HG02870 (cell line): ENCODE results near the gene PLA2G1B.
"Not testable (repeated sequence)": the region's sequence is repeated elsewhere in the genome, so short reads cannot be mapped to it uniquely, and the experiment has no call there.

Experiments used
- ATAC-seq: cut with Tn5 transposase; IDR thresholded peaks from one replicate; pipeline ENCODE4 v1.9.1; 2021; ENCODE audit warnings: mild to moderate bottlenecking, moderate library complexity; ENCODE audit not compliant: unreplicated experiment

Gene PLA2G1B

DNA sequence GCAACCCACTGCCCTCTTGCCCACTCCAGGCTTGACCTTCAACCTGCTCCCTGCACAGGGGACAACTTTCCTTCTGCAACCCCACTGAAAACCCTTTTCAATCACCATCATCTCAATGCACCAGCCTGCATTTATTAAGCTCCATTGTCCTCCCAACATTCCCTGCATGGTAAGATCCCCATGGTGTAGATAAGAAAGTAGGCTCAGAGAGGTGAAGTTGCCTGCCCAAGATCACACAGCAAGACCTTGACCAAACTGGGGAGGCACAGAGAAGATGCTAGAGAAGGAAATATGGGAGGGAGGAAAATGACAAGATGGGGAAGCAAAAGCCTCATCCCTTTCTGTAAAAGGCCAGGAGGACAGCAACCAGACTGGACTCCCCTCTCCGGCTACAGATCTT is 31.5 kb upstream of the PLA2G1B start:
- ATAC-seq, result no peak

- ATAC-seq, result no peak
Observed at GRCh38 chr12:120358412-120359100, 31.0 kb upstream of the PLA2G1B start.

DNA sequence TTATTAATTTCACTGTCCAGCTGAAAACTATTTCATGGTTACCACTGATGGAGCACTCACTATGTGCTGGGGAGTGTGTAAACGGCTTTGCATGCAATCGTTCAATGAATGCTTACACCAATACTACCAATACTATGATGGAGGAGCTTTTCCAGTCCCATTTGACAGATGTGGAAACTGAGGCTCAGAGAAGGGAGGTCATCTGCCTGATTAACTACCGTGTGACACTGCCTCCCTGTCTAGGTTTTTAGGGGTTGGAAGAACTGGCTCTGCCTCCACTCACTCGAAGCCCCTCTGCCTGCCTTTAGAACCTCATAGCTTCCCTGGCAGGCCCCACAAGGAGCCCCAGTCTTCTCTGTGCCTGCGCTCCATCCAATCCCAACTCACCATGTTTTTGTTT is 29.5 kb upstream of the PLA2G1B start:
- ATAC-seq, result no peak

DNA sequence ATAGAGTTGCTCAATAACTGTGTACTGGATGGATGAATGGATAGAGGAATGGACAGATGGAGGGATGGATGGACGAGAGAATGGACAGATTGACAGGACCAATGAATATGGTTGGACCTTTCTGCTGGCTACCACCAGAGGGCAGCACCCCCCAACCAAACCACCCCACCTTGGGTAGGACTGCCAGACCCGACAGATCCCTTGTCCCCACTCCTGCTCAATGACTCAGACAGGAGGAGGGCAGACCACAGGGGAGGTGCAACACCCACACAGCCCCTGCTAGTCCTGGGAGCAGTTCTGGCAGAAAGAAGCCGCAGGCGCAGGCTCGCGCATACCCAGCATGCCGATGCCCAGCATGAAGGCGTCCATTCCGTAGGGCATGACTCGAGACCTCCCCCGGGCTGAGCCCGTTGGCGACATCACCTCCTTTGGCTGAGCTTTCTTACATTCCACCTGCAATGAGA is 29.0 kb upstream of the PLA2G1B start:
- no peak for ATAC-seq

GRCh38 chr12:120353556-120354317 is 26.2 kb upstream of the PLA2G1B start:
- no peak for ATAC-seq

DNA sequence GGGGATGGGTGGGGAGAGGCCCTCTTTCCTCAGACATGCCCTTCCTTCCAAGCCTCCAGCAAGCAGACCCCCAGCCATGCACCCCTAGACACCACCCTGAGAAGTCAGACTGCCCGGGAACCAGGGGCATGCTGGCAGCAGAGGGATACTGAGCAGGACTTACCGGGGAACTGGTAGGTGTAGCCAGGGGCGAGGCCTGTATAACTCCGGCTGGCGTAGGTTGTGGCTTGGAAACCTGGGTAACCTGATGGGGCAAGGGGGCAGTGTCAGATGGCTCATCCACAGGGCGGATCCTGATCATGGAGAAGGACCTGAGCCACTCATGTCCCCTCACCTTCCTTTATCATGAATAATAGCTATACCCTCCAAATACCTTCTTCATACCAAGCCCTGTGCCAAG is 25.6 kb upstream of the PLA2G1B start:
- no peak for ATAC-seq

DNA sequence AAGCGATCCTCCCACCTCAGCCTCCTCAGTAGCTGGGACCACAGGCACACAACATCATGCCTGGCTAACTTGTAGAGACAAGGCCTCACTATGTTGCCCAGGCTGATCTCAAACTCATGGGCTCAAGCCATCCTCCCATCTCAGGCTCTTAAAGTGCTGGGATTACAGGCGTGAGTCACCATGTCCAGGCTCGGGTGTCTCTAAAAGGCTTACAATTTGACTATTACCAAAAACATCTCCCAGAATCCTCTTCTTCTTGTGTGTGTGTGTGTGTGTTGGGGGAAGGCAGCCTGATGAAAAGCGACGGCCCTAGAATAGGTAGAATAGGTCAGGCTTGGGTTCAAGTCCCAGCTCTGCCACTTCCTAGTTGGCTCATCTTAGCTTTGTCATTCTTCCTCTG is 24.5 kb upstream of the PLA2G1B start:
- ATAC-seq, result no peak

- no peak for ATAC-seq
Observed at GRCh38 chr12:120350576-120351350, 23.2 kb upstream of the PLA2G1B start.

DNA sequence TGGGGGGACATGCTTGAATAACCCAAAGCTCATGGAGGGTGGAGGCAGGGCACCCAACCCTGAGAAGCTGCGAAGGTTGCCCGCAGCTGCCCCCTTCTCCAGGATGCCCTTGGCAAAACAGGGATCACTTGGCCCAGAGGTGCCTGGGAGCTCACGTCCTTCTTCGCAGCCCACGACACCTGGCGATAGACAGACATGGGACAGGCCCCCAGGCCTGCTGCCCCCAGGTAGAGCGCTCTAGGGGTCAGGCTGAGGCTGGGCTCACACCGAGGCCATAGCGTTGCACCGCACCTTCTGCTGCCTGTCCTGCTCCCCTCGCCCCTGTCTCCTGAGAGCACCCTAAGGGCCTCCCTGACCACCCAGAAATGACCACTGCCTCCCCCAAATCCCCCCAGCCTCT is 20.2 kb upstream of the PLA2G1B start:
- no peak for ATAC-seq

GRCh38 chr12:120346681-120347080 is 19.1 kb upstream of the PLA2G1B start:
- no peak for ATAC-seq

GRCh38 chr12:120346031-120346430 is 18.5 kb upstream of the PLA2G1B start:
- ATAC-seq, result no peak

DNA sequence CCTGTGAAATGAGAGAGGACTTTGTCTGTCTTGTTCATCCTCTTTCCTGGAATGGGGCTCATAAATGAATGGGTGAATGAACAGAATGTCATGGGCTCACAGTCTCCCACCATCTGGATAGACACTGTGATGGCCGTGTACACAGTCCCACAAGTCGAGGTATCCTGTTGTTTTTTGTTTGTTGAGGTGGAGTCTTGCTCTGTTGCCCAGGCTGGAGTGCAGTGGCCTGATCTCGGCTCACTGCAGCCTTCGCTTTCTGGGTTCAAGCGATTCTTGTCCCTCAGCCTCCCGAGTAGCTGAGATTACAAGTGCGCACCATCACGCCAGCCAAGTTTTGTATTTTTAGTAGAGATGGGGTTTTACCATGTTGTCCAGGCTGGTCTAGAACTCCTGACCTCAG is 16.1 kb upstream of the PLA2G1B start:
- no peak for ATAC-seq

DNA sequence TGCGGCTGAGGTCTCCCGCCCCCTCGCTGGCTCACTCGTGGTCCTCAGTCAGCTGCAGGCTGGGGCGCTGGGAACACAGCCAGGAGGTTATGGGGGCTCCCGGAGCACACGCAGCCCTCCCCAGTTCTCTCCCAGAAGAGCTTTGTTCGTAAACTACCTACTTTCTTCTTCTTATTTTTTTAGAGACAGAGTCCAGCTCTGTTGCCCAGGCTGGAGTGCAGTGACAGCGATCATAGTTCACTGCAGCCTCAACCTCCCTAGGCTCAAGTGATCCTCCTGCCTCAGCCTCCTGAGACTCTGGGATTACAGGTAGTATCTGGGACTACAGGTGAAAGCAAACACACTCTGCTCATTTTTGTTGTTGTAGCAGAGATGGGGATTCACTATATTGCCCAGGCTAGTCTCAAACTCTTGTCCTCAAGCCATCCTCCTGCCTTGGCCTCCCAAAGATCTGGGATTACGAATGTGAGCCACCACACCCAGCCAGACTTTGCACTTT is 15.5 kb upstream of the PLA2G1B start:
- no peak for ATAC-seq

DNA sequence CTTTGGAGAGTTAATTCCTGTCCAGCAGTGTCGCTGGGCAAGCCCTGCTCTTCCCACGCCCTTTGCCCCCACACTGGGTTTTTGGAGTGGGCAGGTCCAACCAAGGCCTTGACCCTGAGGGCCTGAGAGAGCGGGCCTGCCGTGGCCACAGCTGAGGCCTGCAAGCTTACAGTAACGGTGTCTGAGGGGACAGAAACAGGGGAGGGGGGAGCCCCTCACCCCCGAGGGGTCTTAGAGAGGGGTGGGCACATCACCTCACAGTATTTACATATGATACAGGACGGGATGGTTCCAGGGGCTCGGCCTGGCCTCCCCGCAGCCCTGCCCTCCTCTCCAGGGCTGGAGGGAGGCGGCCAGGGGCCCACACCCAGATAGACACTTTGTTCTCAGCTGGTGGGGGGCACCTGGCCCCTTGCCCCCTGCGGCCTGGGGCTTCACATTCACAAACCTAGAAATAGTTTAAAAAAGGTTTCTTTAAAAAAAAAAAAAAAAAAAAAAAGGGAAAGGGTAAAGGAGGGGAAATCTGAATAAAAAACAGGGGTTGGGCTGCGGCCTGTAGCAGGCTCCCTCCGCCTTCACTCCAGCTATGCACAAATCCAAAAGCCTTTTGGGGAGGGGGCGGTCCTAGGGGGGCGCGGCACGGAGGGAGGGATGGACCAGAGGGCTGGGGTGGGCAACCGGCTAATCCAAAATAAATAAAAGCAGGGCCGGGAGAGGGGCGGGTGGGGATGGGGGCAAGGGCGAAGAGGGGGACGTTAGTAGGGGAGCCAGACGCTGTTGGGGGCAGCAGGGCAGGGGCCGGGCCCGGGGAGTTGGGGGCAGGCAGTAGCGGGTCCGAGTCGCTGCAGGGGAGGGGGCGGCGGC is 14.8 kb upstream of the PLA2G1B start:
- ATAC-seq, result no peak

DNA sequence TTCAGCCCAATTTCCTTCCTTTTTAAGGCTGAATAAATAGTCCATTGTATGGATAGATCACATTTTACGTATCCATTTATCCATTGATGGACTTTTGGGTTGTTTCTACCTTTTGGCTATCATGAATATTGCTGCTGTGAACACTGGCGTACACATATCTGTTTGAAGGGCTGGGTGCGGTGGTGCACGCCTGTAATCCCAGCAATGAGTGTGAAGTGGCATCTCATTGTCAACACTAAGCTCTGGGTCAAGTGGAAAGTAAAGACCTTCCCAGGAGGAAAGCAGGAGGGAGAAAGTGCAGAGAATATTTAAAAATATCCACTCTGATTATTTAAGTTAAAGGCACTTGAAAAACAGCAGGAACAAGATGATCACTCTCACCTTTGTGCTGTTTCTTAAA is 11.7 kb upstream of the PLA2G1B start:
- ATAC-seq, result no peak

- ATAC-seq, result no peak
Observed at GRCh38 chr12:120337730-120338129, 10.2 kb upstream of the PLA2G1B start.

- not testable (repeated sequence) for ATAC-seq
Observed at GRCh38 chr12:120336392-120336791, 8.8 kb upstream of the PLA2G1B start.

GRCh38 chr12:120335447-120335846 is 7.9 kb upstream of the PLA2G1B start:
- ATAC-seq, result not testable (repeated sequence)

DNA sequence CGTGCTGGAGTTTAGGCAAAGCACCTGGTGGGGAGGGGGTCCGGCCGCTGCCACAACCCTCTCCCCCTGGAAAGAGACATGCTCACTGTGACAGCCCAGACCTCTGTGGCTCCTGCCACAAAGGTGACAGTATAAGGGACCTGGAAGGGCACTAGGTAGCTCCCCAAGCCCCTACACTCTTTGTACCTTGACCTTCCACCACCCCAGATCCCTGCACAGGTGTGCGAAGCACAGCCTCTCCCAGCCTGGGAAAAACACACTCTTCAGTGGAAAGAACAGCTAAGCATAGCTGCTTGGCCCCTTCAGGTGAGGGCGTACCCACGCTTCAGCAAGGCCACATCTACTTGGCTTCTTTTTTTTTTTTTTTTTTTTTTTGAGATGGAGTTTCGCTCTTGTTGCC is 4.9 kb upstream of the PLA2G1B start:
- no peak for ATAC-seq

GRCh38 chr12:120332041-120332440 is 4.5 kb upstream of the PLA2G1B start:
- ATAC-seq, result no peak

DNA sequence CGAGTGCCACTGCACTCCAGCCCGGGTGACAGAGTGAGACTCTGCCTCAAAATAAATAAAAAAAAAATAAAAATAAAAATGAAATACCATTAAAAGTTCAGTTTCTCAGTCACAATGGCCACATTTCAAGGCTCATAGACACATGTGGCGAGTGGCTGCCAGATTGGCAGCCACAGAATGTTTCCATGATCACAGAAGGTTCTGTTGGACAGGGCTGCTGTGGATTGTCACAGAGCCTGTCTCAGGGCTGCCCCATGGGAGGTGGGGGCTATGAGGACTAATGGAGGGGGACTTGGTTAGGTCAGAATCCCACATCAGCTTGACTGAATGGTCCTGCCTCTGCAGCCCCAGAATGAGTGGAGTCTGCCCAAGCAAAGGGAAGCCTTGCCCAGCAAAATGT is 3.8 kb upstream of the PLA2G1B start:
- no peak for ATAC-seq
